Endothelial cell (in vitro differentiated cells): Measurements from ENCODE around the gene PTPRQ. TPM values are rescaled to one million over a fixed set of nuclear protein-coding genes. Genes with fewer than 3 reads are reported as not detected.

Source experiments
- DNase-seq: peaks from one replicate; pipeline ENCODE4 v3.0.0; 2021; ENCODE audit warnings: low spot score
- H3K27ac Mint-ChIP-seq: one replicate; pipeline ENCODE4 v1.8.0; 2021; ENCODE audit warnings: mixed read lengths, inconsistent platforms; ENCODE audit not compliant: unreplicated experiment
- H3K27me3 Mint-ChIP-seq: one replicate; pipeline ENCODE4 v1.8.0; 2021; ENCODE audit warnings: mild to moderate bottlenecking, moderate library complexity, mixed read lengths, inconsistent platforms; ENCODE audit not compliant: unreplicated experiment
- H3K36me3 Mint-ChIP-seq: one replicate; pipeline ENCODE4 v1.8.0; 2021; ENCODE audit warnings: mild to moderate bottlenecking, low read depth, mixed read lengths, inconsistent platforms; ENCODE audit not compliant: unreplicated experiment
- H3K4me1 Mint-ChIP-seq: one replicate; pipeline ENCODE4 v1.8.0; 2021; ENCODE audit warnings: mild to moderate bottlenecking, mixed read lengths, inconsistent platforms; ENCODE audit not compliant: unreplicated experiment
- H3K4me3 Mint-ChIP-seq: one replicate; pipeline ENCODE4 v1.8.0; 2021; ENCODE audit warnings: mild to moderate bottlenecking, mixed read lengths, inconsistent platforms; ENCODE audit not compliant: unreplicated experiment
- H3K9me3 Mint-ChIP-seq: one replicate; pipeline ENCODE4 v1.8.0; 2021; ENCODE audit warnings: mixed read lengths, inconsistent platforms; ENCODE audit not compliant: unreplicated experiment
- total RNA-seq: library from RNA; stranded (reverse); fragmentation: NEBNext Ultra II Directional; extraction: Animal tissue kit (Norgen Biotek cat#: 25700); gene quantifications from one replicate; pipeline ENCODE4 v1.2.1, GENCODE V29; 2021; ENCODE audit not compliant: unreplicated experiment
- TF ChIP-seq, protein P1 (sequence below): fragments of 200-600 bp; sonication (generic); IDR thresholded peaks from one replicate; pipeline ENCODE4 v1.5.0; 2021; ENCODE audit warnings: antibody characterized with exemption; ENCODE audit not compliant: unreplicated experiment

The PTPRQ gene
- total RNA-seq, 1 donor from 2014 or later, result not detected

DNA sequence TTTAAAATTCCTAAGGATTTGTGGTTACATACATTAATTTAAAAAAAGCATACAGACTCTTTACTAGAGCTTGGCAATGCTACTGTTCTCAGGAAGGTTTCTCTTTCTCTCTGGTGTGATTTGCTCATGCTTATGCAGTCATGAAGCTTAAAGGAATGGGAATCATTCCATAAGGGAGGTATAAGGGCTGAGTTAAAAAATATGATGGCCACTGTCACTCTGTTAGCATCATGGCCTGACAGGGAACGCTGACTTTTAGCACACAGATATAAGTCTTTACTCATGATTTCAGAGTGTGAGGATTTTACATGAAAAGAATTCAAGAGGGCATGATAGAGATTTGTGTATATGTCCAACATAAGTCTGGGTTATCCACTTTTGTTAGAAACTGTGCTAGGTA is 276.5 kb downstream of the PTPRQ start:
- Mint-ChIP-seq H3K36me3 (no peaks in the 10 kb centered on the region), H3K4me1 (no peaks in the 10 kb centered on the region), H3K9me3 (no peaks in the 10 kb centered on the region), H3K27ac (no peak overlapping the region), H3K27me3 (no peaks in the 10 kb centered on the region), H3K4me3 (no peak overlapping the region)
- no peak for DNase-seq
- TF ChIP-seq, protein P1, sequence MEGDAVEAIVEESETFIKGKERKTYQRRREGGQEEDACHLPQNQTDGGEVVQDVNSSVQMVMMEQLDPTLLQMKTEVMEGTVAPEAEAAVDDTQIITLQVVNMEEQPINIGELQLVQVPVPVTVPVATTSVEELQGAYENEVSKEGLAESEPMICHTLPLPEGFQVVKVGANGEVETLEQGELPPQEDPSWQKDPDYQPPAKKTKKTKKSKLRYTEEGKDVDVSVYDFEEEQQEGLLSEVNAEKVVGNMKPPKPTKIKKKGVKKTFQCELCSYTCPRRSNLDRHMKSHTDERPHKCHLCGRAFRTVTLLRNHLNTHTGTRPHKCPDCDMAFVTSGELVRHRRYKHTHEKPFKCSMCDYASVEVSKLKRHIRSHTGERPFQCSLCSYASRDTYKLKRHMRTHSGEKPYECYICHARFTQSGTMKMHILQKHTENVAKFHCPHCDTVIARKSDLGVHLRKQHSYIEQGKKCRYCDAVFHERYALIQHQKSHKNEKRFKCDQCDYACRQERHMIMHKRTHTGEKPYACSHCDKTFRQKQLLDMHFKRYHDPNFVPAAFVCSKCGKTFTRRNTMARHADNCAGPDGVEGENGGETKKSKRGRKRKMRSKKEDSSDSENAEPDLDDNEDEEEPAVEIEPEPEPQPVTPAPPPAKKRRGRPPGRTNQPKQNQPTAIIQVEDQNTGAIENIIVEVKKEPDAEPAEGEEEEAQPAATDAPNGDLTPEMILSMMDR, result no peak

DNA sequence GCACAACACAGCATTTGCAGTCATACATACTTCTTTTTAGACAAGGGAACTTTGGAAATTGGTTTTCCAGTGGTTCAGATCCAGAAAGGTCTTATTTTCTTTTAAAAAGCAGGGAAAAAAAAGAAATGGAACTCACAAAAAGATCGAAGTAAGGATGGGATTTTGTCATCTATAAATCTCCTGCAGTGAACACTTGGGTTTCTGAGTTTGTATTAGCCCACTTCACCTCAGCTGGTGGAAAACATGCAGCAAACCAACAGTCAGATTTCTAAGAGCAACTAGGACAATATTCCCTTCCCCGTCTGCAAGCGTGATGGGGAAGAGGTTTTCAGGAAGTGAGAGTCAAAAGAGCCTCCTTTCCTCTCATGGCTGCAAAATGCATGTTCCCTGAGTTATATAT is 277.3 kb downstream of the PTPRQ start:
- TF ChIP-seq, protein P1, result no peak
- no peak for DNase-seq
- Mint-ChIP-seq H3K4me1 (no peaks in the 10 kb centered on the region), H3K27me3 (no peaks in the 10 kb centered on the region), H3K9me3 (no peaks in the 10 kb centered on the region), H3K4me3 (no peak overlapping the region), H3K36me3 (no peaks in the 10 kb centered on the region), H3K27ac (no peak overlapping the region)
